ENCODE data around the gene WWOX. TPM values are rescaled to one million over a fixed set of nuclear protein-coding genes. Genes with fewer than 3 reads are reported as not detected.

The WWOX gene
- total RNA-seq, 6 experiments from 2014 or later: 13.0 to 24.3 (median 16.5) TPM

- WGBS (ENCODE audit: insufficient coverage, low coverage, low lambda C conversion rate, missing lambda C conversion rate): 83% methylated on average over 3 of the region's 3 CpGs
- Histone ChIP-seq H3K27ac (no peak overlapping the region), H3K36me3 (no peaks in the 10 kb centered on the region), H3K4me1 (peaks cover 0 to 8% (median 0%) of the 10 kb centered on the region in 4 donors), H3K9me3 (no peaks in the 10 kb centered on the region), H3K4me3 (no peak overlapping the region), H3K27me3 (no peaks in the 10 kb centered on the region)
- intact Hi-C loops (cut with DNase I): no loop called here
- TF ChIP-seq CTCF (IDR thresholded peaks at IDR 0.05) (no peak), POLR2A (IDR thresholded peaks at IDR 0.05) (no peak)
- DNase-seq: no peak
- ATAC-seq: no peak
These were observed 956.0 kb downstream of the WWOX start for GRCh38 chr16:79055251-79055970.

GRCh38 chr16:79061181-79061580 is 961.7 kb downstream of the WWOX start:
- intact Hi-C loops (cut with DNase I): no loop called here
- TF ChIP-seq CTCF (IDR thresholded peaks at IDR 0.05): no peak
- H3K36me3 ChIP-seq: no peaks in the 10 kb centered on the region
- DNase-seq (no peak), ATAC-seq (no peak)
- no peaks in the 10 kb centered on the region for H3K9me3 ChIP-seq
- 84% methylated on average over 6 of the region's 6 CpGs for WGBS (ENCODE audit: insufficient coverage, low coverage, low lambda C conversion rate, missing lambda C conversion rate)
- no peaks in the 10 kb centered on the region for H3K27me3 ChIP-seq
- no peak overlapping the region for H3K4me3 ChIP-seq
- H3K27ac ChIP-seq: no peak overlapping the region
- H3K4me1 ChIP-seq: no peaks in the 10 kb centered on the region

- DNase-seq (no peak), ATAC-seq (no peak)
- no peak overlapping the region for H3K4me3 ChIP-seq
- intact Hi-C loops (cut with DNase I): no loop called here
- WGBS (ENCODE audit: insufficient coverage, low coverage, low lambda C conversion rate, missing lambda C conversion rate): 79% methylated on average over 6 of the region's 6 CpGs
- H3K36me3 ChIP-seq: no peaks in the 10 kb centered on the region
- no peaks in the 10 kb centered on the region for H3K27me3 ChIP-seq
- no peaks in the 10 kb centered on the region for H3K9me3 ChIP-seq
- TF ChIP-seq POLR2A (IDR thresholded peaks at IDR 0.05) (no peak), CTCF (IDR thresholded peaks at IDR 0.05) (no peak)
- no peaks in the 10 kb centered on the region for H3K4me1 ChIP-seq
- no peak overlapping the region for H3K27ac ChIP-seq
These were observed 962.9 kb downstream of the WWOX start for GRCh38 chr16:79062336-79062735.

- Histone ChIP-seq H3K4me3 (no peak overlapping the region), H3K27ac (no peak overlapping the region), H3K27me3 (no peaks in the 10 kb centered on the region), H3K4me1 (no peaks in the 10 kb centered on the region), H3K36me3 (no peaks in the 10 kb centered on the region), H3K9me3 (no peaks in the 10 kb centered on the region)
- 96% methylated on average over 6 of the region's 6 CpGs for WGBS (ENCODE audit: insufficient coverage, low coverage, low lambda C conversion rate, missing lambda C conversion rate)
- DNase-seq (no peak), ATAC-seq (no peak)
- TF ChIP-seq POLR2A (IDR thresholded peaks at IDR 0.05): no peak
- no peak for TF ChIP-seq CTCF (IDR thresholded peaks at IDR 0.05)
- intact Hi-C loops (cut with DNase I): no loop called here
These were observed 963.4 kb downstream of the WWOX start for GRCh38 chr16:79062821-79063220.

Data from right lobe of liver (tissue), 6 donors.